Karpas-422 (cell line): Measurements from ENCODE around the gene SRPK2. TPM values are rescaled to one million over a fixed set of nuclear protein-coding genes. Genes with fewer than 3 reads are reported as not detected.
"Not testable (repeated sequence)": the region's sequence is repeated elsewhere in the genome, so short reads cannot be mapped to it uniquely, and the experiment has no call there.

Experiments used
- DNase-seq: peaks from one replicate; pipeline ENCODE4 v3.0.0-alpha.2; 2015
- H2AFZ ChIP-seq: fragments of 200-600 bp; sonication (generic); 2 replicates; pipeline ENCODE4 v1.6.1; 2014; ENCODE audit warnings: antibody characterized with exemption, low read length, mixed read lengths
- H3K27ac ChIP-seq: fragments of 200-600 bp; sonication (generic); 2 replicates; pipeline ENCODE4 v1.5.1; 2014; ENCODE audit warnings: mild to moderate bottlenecking, low read length, moderate library complexity
- H3K27me3 ChIP-seq: fragments of 200-600 bp; sonication (generic); 2 replicates; pipeline ENCODE4 v1.6.1; 2014; ENCODE audit warnings: low read length, mixed read lengths
- H3K36me3 ChIP-seq: fragments of 200-600 bp; sonication (generic); 2 replicates; pipeline ENCODE4 v1.6.1; 2014; ENCODE audit warnings: low read length, mixed read lengths; ENCODE audit not compliant: insufficient read depth
- H3K4me1 ChIP-seq: fragments of 200-600 bp; sonication (generic); 2 replicates; pipeline ENCODE4 v1.6.1; 2014; ENCODE audit warnings: mild to moderate bottlenecking, low read length, mixed read lengths
- H3K4me2 ChIP-seq: fragments of 200-600 bp; sonication (generic); 2 replicates; pipeline ENCODE4 v1.6.1; 2014; ENCODE audit warnings: low read length, low read depth, mild to moderate bottlenecking; ENCODE audit not compliant: poor library complexity, severe bottlenecking
- H3K4me3 ChIP-seq: fragments of 200-600 bp; sonication (generic); 2 replicates; pipeline ENCODE4 v1.5.1; 2014; ENCODE audit warnings: mild to moderate bottlenecking, antibody characterized with exemption, low read length, mixed read lengths
- H3K79me2 ChIP-seq: fragments of 200-600 bp; sonication (generic); 2 replicates; pipeline ENCODE4 v1.6.1; 2014; ENCODE audit warnings: mild to moderate bottlenecking, low read length, mixed read lengths
- H3K9ac ChIP-seq: fragments of 200-600 bp; sonication (generic); 2 replicates; pipeline ENCODE4 v1.6.0; 2014; ENCODE audit warnings: low read length
- H3K9me2 ChIP-seq: fragments of 200-600 bp; sonication (generic), shearing (Covaris generic); replicated peaks from 2 replicates; pipeline ENCODE4 v1.6.0; 2014; ENCODE audit warnings: mild to moderate bottlenecking, low read length, moderate library complexity; ENCODE audit not compliant: insufficient read depth
- H3K9me3 ChIP-seq: fragments of 300-700, 200-600 bp; sonication (generic); 2 replicates; pipeline ENCODE4 v1.6.1; 2014; ENCODE audit warnings: low read length, mixed read lengths
- H4K20me1 ChIP-seq: fragments of 200-600 bp; sonication (generic); 2 replicates; pipeline ENCODE4 v1.6.1; 2014; ENCODE audit warnings: mild to moderate bottlenecking, antibody characterized with exemption, low read length, low read depth; ENCODE audit not compliant: insufficient read depth
- total RNA-seq: library from RNA; depleted of rRNA; stranded (reverse); fragments of >200 nt; shearing (Covaris generic); gene quantifications from 2 replicates; pipeline ENCODE4 v1.2.3, GENCODE V29; 2014; ENCODE audit warnings: low replicate concordance

SRPK2 gene
- total RNA-seq, 1 experiment from 2014 or later, result 9.0 TPM

DNA sequence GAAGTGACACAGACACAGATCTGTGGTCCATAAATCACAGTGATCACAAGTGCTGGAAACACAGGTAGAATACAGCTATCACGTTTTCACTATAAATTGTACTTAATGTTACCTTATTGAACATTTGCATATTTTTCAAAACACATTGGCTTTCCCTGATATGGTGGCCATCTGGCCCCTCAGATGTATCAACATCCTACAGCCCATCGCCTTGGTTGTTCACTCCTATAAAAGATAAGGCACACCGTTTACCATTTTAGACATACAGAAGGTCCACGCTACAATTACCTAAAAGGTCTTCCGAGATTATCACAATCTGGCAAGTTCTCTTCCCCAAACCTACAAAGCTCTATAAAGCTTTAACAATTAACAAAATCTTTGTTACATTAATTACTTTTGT lies 91.4 kb downstream of the SRPK2 start:
- Histone ChIP-seq H2AFZ (no peak overlapping the region), H3K27ac (no peak overlapping the region), H3K36me3 (no peaks in the 10 kb centered on the region), H3K4me2 (no peak overlapping the region), H4K20me1 (0 out of 2 replicates have a peak, but pooled peaks cover 9% of the 10 kb centered on the region), H3K79me2 (no peaks in the 10 kb centered on the region), H3K9me3 (no peaks in the 10 kb centered on the region), H3K4me3 (no peak overlapping the region), H3K9me2 (no peaks in the 10 kb centered on the region), H3K9ac (no peak overlapping the region), H3K27me3 (no peaks in the 10 kb centered on the region), H3K4me1 (no peaks in the 10 kb centered on the region)
- no peak for DNase-seq

DNA sequence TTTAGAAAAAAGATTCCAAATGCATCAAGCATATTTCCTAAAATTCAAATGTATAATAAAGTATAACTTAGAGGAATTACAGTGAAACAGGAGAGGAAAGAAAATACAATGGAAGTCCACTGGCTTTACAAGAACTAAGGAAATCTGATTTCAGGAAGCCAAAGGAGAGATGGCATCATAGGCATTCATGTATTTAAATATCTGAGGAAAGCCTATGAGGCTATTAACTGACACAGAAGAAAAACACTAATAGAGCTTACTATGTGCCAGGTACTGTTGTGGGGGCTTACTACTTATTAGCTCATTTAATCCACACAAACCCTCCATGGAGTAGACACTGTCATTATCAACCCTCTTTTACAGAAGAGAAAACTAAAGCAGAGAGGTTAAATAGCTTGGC lies 92.2 kb downstream of the SRPK2 start:
- Histone ChIP-seq H3K4me3 (no peak overlapping the region), H3K9me3 (no peaks in the 10 kb centered on the region)

DNA sequence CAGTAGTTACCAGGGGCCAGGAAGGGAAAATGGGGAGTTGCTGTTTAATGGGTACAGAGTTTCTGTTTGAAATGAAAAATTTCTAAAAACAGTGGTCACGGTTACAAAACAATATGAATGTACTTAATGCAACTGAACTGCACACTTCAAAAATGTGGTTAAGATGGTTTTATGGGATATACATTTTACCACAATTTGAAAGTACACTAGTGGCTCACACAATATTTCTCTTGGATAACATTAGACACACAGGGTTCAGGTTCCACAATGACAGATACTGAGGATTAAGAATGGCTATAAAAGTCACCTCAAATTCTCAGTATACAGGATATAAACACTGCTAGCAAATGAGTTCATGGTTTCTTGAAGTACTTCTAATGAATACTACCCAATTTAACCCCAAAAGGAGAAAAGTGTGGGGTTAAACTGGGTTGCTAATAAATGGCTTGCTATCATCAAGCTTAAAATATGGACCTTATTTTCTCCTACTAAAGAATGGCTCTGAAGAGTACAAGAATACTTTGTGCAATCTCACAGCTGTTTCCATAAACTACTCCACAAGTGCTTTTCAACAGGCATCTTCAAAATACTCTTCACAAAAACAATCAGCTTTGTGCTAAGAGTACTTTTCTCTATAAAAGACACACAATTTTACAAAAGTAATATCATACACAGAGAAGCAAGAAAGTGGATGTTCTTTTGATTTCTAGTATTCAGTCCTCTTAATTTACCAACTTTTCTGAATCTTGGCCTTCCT lies 92.9 kb downstream of the SRPK2 start:
- no peak overlapping the region for H3K4me2 ChIP-seq
- no peaks in the 10 kb centered on the region for H3K79me2 ChIP-seq
- DNase-seq, result no peak
- H3K9ac ChIP-seq, result no peak overlapping the region
- no peaks in the 10 kb centered on the region for H3K36me3 ChIP-seq
- no peaks in the 10 kb centered on the region for H3K9me2 ChIP-seq
- H3K4me3 ChIP-seq, result no peak overlapping the region
- H3K4me1 ChIP-seq, result no peaks in the 10 kb centered on the region
- no peaks in the 10 kb centered on the region for H3K9me3 ChIP-seq
- no peak overlapping the region for H2AFZ ChIP-seq
- 0 out of 2 replicates have a peak, but pooled peaks cover 9% of the 10 kb centered on the region for H4K20me1 ChIP-seq
- H3K27ac ChIP-seq, result no peak overlapping the region
- H3K27me3 ChIP-seq, result no peaks in the 10 kb centered on the region

More for the DNA sequence above, 92.2 kb downstream of the SRPK2 start:
- Histone ChIP-seq H4K20me1 (0 out of 2 replicates have a peak, but pooled peaks cover 9% of the 10 kb centered on the region), H3K36me3 (no peaks in the 10 kb centered on the region), H3K4me2 (no peak overlapping the region), H3K79me2 (no peaks in the 10 kb centered on the region), H3K27me3 (no peaks in the 10 kb centered on the region), H2AFZ (no peak overlapping the region), H3K9me2 (no peaks in the 10 kb centered on the region), H3K9ac (no peak overlapping the region), H3K4me1 (no peaks in the 10 kb centered on the region), H3K27ac (no peak overlapping the region)
- DNase-seq, result no peak

DNA sequence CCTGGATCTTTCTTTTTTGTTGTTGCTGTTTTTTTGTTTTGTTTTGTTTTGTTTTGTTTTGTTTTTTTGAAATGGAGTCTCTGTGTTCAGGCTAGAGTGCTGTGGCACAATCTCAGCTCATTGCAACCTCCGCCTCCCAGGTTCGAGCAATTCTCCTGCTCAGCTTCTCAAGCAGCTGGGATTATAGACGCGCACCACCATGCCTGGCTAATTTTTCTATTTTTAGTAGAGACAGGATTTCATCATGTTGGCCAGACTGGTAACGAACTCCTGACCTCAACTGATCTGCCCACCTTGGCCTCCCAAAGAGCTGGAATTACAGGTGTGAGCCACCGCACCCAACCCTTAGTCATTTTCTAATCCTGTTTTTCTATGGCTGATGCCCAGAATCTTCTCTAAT lies 94.2 kb downstream of the SRPK2 start:
- not testable (repeated sequence) for H4K20me1 ChIP-seq, H3K27me3 ChIP-seq, H3K9me2 ChIP-seq, DNase-seq, H3K9me3 ChIP-seq, H3K9ac ChIP-seq, H2AFZ ChIP-seq, H3K27ac ChIP-seq, H3K4me3 ChIP-seq, H3K36me3 ChIP-seq, H3K4me2 ChIP-seq, H3K79me2 ChIP-seq, H3K4me1 ChIP-seq

DNA sequence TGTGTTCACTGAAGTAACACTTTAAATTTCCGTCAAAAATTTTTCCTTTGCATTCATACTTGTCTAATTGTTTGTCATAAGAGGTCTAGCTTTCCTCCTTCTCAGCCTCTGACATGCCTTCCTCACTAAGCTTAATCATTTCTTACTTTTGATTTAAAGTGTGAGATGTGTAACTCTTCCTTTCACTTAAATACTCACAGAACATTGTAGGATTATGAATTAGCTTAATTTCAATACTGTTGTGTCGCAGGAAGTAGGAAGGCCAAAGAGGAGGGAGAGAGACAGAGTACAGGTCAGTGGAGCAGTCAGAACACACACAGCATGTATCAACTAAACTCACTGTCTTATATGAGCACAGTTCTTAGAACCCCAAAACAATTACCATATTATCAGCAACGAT lies 99.0 kb downstream of the SRPK2 start:
- Histone ChIP-seq H3K4me1 (no peaks in the 10 kb centered on the region), H3K27me3 (no peaks in the 10 kb centered on the region), H3K79me2 (no peaks in the 10 kb centered on the region), H3K9me2 (no peaks in the 10 kb centered on the region), H3K4me2 (no peak overlapping the region), H2AFZ (no peak overlapping the region), H3K27ac (no peak overlapping the region), H3K4me3 (no peak overlapping the region), H3K9ac (no peak overlapping the region), H3K9me3 (no peaks in the 10 kb centered on the region), H3K36me3 (no peaks in the 10 kb centered on the region), H4K20me1 (no peaks in the 10 kb centered on the region)
- no peak for DNase-seq

DNA sequence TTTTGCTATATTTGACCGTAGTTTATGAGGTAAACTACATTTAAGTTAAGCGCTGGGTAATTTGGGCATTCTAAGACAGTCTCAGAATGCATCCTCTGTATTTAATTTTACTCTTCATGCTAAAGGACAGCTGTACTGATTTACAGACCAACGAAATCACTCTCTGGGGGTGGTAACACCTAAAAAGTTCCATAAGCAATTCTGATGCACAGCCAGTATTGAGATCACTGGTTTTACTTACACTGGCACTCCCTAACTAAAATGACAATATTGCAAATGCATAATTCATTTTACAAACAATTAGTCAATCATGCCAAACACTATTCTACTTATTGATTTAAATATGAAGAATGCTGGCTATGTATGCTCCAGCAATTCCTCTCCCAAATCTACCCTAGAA lies 102.3 kb downstream of the SRPK2 start:
- no peaks in the 10 kb centered on the region for H3K36me3 ChIP-seq
- no peak for DNase-seq
- H3K79me2 ChIP-seq, result no peaks in the 10 kb centered on the region
- H2AFZ ChIP-seq, result no peak overlapping the region
- no peaks in the 10 kb centered on the region for H3K27me3 ChIP-seq
- no peaks in the 10 kb centered on the region for H4K20me1 ChIP-seq
- H3K4me3 ChIP-seq, result no peak overlapping the region
- no peaks in the 10 kb centered on the region for H3K4me1 ChIP-seq
- H3K9me2 ChIP-seq, result no peaks in the 10 kb centered on the region
- H3K9ac ChIP-seq, result no peak overlapping the region
- no peak overlapping the region for H3K4me2 ChIP-seq
- no peak overlapping the region for H3K27ac ChIP-seq
- no peaks in the 10 kb centered on the region for H3K9me3 ChIP-seq

GRCh38 chr7:105285118-105285874 lies 103.4 kb downstream of the SRPK2 start:
- H3K9me3 ChIP-seq, result no peaks in the 10 kb centered on the region
- H2AFZ ChIP-seq, result no peak overlapping the region
- no peak for DNase-seq
- no peaks in the 10 kb centered on the region for H3K4me1 ChIP-seq
- no peak overlapping the region for H3K4me3 ChIP-seq
- H3K79me2 ChIP-seq, result no peaks in the 10 kb centered on the region
- H4K20me1 ChIP-seq, result no peaks in the 10 kb centered on the region
- no peak overlapping the region for H3K27ac ChIP-seq
- no peaks in the 10 kb centered on the region for H3K9me2 ChIP-seq
- no peaks in the 10 kb centered on the region for H3K36me3 ChIP-seq
- H3K9ac ChIP-seq, result no peak overlapping the region
- no peak overlapping the region for H3K4me2 ChIP-seq
- H3K27me3 ChIP-seq, result no peaks in the 10 kb centered on the region

GRCh38 chr7:105284014-105284413 lies 104.7 kb downstream of the SRPK2 start:
- no peaks in the 10 kb centered on the region for H3K79me2 ChIP-seq
- no peak overlapping the region for H3K4me2 ChIP-seq

More at GRCh38 chr7:105284014-105284413, 104.7 kb downstream of the SRPK2 start:
- H3K27me3 ChIP-seq, result no peaks in the 10 kb centered on the region
- no peaks in the 10 kb centered on the region for H3K36me3 ChIP-seq
- no peaks in the 10 kb centered on the region for H4K20me1 ChIP-seq
- H3K27ac ChIP-seq, result no peak overlapping the region
- no peak overlapping the region for H2AFZ ChIP-seq
- no peak overlapping the region for H3K4me3 ChIP-seq
- DNase-seq, result no peak
- no peaks in the 10 kb centered on the region for H3K4me1 ChIP-seq
- H3K9ac ChIP-seq, result no peak overlapping the region
- no peaks in the 10 kb centered on the region for H3K9me2 ChIP-seq
- no peaks in the 10 kb centered on the region for H3K9me3 ChIP-seq
